RWPE2 (cell line): ENCODE measurements around the gene NEDD4L.

Experiments
- ATAC-seq: fragments of 200-7000 bp; cut with Tn5 transposase; 3 replicates; pipeline ENCODE4 v1.9.1; 2021; ENCODE audit warnings: low read depth
- DNase-seq: peaks from one replicate; pipeline ENCODE4 v3.0.0-alpha.2; 2020; ENCODE audit warnings: low spot score
- H3K27ac ChIP-seq: fragments of 450-650 bp; 2 replicates; pipeline ENCODE4 v1.5.1; 2017; ENCODE audit warnings: mild to moderate bottlenecking; ENCODE audit not compliant: poor library complexity, severe bottlenecking
- H3K27me3 ChIP-seq: fragments of 250-450 bp; sonication (Bioruptor Pico); 2 replicates; pipeline ENCODE4 v1.5.1; 2021; ENCODE audit warnings: mild to moderate bottlenecking, moderate library complexity; ENCODE audit not compliant: insufficient read depth, poor library complexity, severe bottlenecking
- H3K36me3 ChIP-seq: fragments of 250-450 bp; sonication (Bioruptor Pico); 2 replicates; pipeline ENCODE4 v1.5.1; 2020; ENCODE audit warnings: low read depth, mild to moderate bottlenecking, moderate library complexity
- H3K4me1 ChIP-seq: fragments of 250-450 bp; sonication (Bioruptor Pico); 2 replicates; pipeline ENCODE4 v1.5.1; 2021; ENCODE audit warnings: mild to moderate bottlenecking, moderate library complexity; ENCODE audit not compliant: insufficient read depth, poor library complexity, severe bottlenecking
- H3K4me3 ChIP-seq: fragments of 250-450 bp; sonication (Bioruptor Pico); 2 replicates; pipeline ENCODE4 v1.5.1; 2021; ENCODE audit warnings: mild to moderate bottlenecking, moderate library complexity; ENCODE audit not compliant: severe bottlenecking
- H3K9me3 ChIP-seq: fragments of 250-450 bp; sonication (Bioruptor Pico); 2 replicates; pipeline ENCODE4 v1.5.1; 2021; ENCODE audit warnings: mild to moderate bottlenecking, moderate library complexity; ENCODE audit not compliant: severe bottlenecking
- CTCF ChIP-seq: fragments of 450-650 bp; IDR thresholded peaks from one replicate; pipeline ENCODE4 v1.5.1; 2017; ENCODE audit warnings: mild to moderate bottlenecking, moderate library complexity; ENCODE audit not compliant: poor library complexity, severe bottlenecking

NEDD4L gene

GRCh38 chr18:58241026-58241679 lies 197.1 kb downstream of the NEDD4L start:
- Histone ChIP-seq H3K36me3 (peaks cover 30% of the 10 kb centered on the region), H3K27ac (peak overlapping the region; percentile 3), H3K27me3 (no peaks in the 10 kb centered on the region), H3K4me1 (peaks cover 3% of the 10 kb centered on the region), H3K9me3 (no peaks in the 10 kb centered on the region), H3K4me3 (no peak overlapping the region)
- ATAC-seq (no peak), DNase-seq (no peak)
- no peak for TF ChIP-seq CTCF

GRCh38 chr18:58241877-58242276 lies 197.9 kb downstream of the NEDD4L start:
- peak overlapping the region; percentile 3 for H3K27ac ChIP-seq
- ATAC-seq = peak; percentile 79
- peaks cover 3% of the 10 kb centered on the region for H3K4me1 ChIP-seq
- peaks cover 37% of the 10 kb centered on the region for H3K36me3 ChIP-seq
- H3K27me3 ChIP-seq = no peaks in the 10 kb centered on the region
- no peak overlapping the region for H3K4me3 ChIP-seq
- H3K9me3 ChIP-seq = no peaks in the 10 kb centered on the region
- no peak for DNase-seq
- no peak for TF ChIP-seq CTCF

GRCh38 chr18:58242435-58242834 lies 198.4 kb downstream of the NEDD4L start:
- peaks cover 3% of the 10 kb centered on the region for H3K4me1 ChIP-seq
- H3K4me3 ChIP-seq = no peak overlapping the region
- TF ChIP-seq CTCF = no peak
- H3K36me3 ChIP-seq = peaks cover 37% of the 10 kb centered on the region
- H3K9me3 ChIP-seq = no peaks in the 10 kb centered on the region
- H3K27ac ChIP-seq = no peak overlapping the region
- ATAC-seq = no peak; the same call in 2 of the 3 replicates
- DNase-seq = no peak
- no peaks in the 10 kb centered on the region for H3K27me3 ChIP-seq

- no peak overlapping the region for H3K4me3 ChIP-seq
- H3K4me1 ChIP-seq = peaks cover 3% of the 10 kb centered on the region
- TF ChIP-seq CTCF = no peak
- H3K9me3 ChIP-seq = no peaks in the 10 kb centered on the region
- ATAC-seq = no peak
- DNase-seq = no peak
- peaks cover 33% of the 10 kb centered on the region for H3K36me3 ChIP-seq
- H3K27ac ChIP-seq = no peak overlapping the region
- no peaks in the 10 kb centered on the region for H3K27me3 ChIP-seq
Observed at GRCh38 chr18:58242968-58243367, 198.9 kb downstream of the NEDD4L start.

GRCh38 chr18:58243401-58243800 lies 199.4 kb downstream of the NEDD4L start:
- no peak overlapping the region for H3K27ac ChIP-seq
- peaks cover 3% of the 10 kb centered on the region for H3K4me1 ChIP-seq

More at GRCh38 chr18:58243401-58243800, 199.4 kb downstream of the NEDD4L start:
- Histone ChIP-seq H3K4me3 (no peak overlapping the region), H3K27me3 (no peaks in the 10 kb centered on the region), H3K9me3 (no peaks in the 10 kb centered on the region), H3K36me3 (peaks cover 29% of the 10 kb centered on the region)
- DNase-seq (no peak), ATAC-seq (no peak)
- TF ChIP-seq CTCF = no peak
